SK-N-SH (cell line): ENCODE measurements around the gene GPATCH2L.

Experiments
- CTCF ChIP-seq: fragments of 200-600 bp; sonication (generic); IDR thresholded peaks from 2 replicates; pipeline ENCODE4 v1.6.1; 2017; ENCODE audit warnings: antibody characterized with exemption, mild to moderate bottlenecking, moderate library complexity
- EZH2phosphoT487 ChIP-seq: fragments of 200-600 bp; sonication (generic); IDR thresholded peaks from 2 replicates; pipeline ENCODE4 v1.6.1; 2017; ENCODE audit warnings: low read depth, mixed run types, mild to moderate bottlenecking, antibody characterized with exemption, moderate library complexity, borderline replicate concordance
- JUND ChIP-seq: IDR thresholded peaks from 2 replicates; pipeline ENCODE4 v1.4.0; 2012
- MXI1 ChIP-seq: IDR thresholded peaks from 2 replicates; pipeline ENCODE4 v1.6.1; 2012; ENCODE audit warnings: mild to moderate bottlenecking, low read depth, low read length, improper control_type of control experiment
- USF2 ChIP-seq: fragments of 150-350 bp; IDR thresholded peaks from 2 replicates; pipeline ENCODE4 v1.6.1; 2017; ENCODE audit warnings: antibody characterized with exemption, low read length, low read depth, borderline replicate concordance

DNA sequence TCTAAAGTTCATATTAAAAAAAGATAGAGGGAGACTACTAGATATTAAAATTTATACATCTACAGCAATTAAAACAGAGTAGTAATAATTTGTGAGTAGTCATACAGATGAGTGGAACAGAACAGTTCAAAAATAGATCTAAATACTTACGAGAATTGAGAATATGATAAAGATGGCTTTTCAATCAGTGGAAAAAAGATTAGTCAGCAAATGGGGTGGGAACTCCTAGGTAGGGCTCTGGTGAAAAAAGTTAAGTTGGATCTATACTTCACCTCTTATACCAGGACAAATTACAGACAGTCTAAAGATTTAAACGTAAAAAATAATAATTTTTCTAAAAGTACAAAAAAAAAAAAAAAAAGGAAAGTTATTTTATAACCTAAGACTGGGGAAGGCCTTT is 66.9 kb downstream of the GPATCH2L start:
- TF ChIP-seq MXI1 (no peak), CTCF (no peak), EZH2phosphoT487 (no peak), JUND (no peak), USF2 (no peak)
